ENCODE measurements around the gene CCDC152.

CCDC152 gene

DNA sequence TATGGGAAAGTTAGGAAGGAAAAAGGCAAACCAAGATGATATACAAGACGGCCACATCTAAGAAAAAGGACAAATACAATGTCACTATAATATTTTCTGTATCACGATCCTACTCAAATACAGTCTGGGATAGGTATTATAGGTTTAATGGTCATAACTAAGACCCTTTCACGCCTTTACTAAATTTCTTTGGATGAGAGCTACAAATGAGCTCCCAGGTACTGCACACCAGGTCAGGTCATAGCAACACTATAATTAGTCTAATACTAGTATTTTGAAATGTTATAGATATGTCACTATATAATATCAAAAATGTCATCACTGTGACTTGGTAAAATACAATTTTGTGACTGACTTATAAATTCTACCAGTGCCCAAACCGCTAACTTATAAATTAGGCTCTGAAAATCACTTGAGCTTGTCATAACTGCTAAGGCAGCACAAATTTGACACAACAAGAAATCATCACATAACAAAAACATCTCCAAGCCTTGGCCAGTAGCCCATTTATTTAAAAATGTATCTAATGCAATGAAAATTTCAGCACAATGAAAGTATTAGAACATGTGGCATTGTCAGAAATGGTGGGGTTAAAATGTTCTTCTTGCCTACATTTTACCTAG, 48.2 kb downstream of the CCDC152 start:
- Histone ChIP-seq H3K27me3 (no peaks in the 10 kb centered on the region), H3K4me3 (ENCODE audit: low read depth in 1 of 2, low read length in 1 of 2) (no peak overlapping the region), H3K9me3 (no peaks in the 10 kb centered on the region), H3K27ac (no peak overlapping the region), H3K36me3 (no peaks in the 10 kb centered on the region), H3K4me1 (ENCODE audit: control insufficient read depth in 1 of 2, insufficient read depth in 1 of 2, low read depth in 1 of 2, low read length in 1 of 2) (no peaks in the 10 kb centered on the region)
- TF ChIP-seq, protein P1, sequence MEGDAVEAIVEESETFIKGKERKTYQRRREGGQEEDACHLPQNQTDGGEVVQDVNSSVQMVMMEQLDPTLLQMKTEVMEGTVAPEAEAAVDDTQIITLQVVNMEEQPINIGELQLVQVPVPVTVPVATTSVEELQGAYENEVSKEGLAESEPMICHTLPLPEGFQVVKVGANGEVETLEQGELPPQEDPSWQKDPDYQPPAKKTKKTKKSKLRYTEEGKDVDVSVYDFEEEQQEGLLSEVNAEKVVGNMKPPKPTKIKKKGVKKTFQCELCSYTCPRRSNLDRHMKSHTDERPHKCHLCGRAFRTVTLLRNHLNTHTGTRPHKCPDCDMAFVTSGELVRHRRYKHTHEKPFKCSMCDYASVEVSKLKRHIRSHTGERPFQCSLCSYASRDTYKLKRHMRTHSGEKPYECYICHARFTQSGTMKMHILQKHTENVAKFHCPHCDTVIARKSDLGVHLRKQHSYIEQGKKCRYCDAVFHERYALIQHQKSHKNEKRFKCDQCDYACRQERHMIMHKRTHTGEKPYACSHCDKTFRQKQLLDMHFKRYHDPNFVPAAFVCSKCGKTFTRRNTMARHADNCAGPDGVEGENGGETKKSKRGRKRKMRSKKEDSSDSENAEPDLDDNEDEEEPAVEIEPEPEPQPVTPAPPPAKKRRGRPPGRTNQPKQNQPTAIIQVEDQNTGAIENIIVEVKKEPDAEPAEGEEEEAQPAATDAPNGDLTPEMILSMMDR (IDR thresholded peaks at IDR 0.05): no peak

DNA sequence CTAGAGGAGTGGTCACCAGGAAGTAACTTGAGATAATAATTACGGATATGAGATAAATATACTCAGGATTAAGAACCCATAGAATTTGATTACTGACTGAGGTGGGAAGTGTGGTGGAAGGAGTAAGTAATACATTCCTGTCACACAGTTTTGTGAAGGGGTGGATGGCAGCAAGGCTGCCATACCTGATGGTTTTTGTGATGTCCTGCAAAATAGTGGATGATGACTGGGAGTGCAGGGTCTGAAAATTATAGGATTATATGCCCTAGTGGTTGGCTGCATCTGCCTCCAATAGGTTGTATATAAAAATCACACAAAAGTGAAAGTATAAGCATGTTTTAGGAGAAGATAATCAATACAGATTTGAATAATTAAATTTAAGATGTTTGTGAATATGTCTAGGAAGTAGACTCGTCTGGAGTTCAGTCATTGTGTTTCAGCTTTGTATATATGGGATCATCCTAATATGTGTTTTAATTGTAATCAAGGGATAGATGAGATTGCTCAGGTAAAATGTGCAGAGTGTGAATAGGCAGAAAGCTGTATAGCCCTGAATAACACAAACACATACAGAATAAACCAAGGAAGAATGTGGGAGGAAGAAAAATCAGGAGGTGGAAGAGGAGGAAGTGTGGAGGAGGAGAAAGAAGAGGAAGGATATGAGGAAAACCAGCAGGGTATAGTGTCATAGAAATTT, 49.5 kb downstream of the CCDC152 start:
- Histone ChIP-seq H3K36me3 (no peaks in the 10 kb centered on the region), H3K4me3 (ENCODE audit: low read depth in 1 of 2, low read length in 1 of 2) (no peak overlapping the region), H3K27me3 (no peaks in the 10 kb centered on the region), H3K9me3 (no peaks in the 10 kb centered on the region), H3K4me1 (ENCODE audit: control insufficient read depth in 1 of 2, insufficient read depth in 1 of 2, low read depth in 1 of 2, low read length in 1 of 2) (no peaks in the 10 kb centered on the region), H3K27ac (no peak overlapping the region)
- TF ChIP-seq, protein P1 (IDR thresholded peaks at IDR 0.05): no peak

DNA sequence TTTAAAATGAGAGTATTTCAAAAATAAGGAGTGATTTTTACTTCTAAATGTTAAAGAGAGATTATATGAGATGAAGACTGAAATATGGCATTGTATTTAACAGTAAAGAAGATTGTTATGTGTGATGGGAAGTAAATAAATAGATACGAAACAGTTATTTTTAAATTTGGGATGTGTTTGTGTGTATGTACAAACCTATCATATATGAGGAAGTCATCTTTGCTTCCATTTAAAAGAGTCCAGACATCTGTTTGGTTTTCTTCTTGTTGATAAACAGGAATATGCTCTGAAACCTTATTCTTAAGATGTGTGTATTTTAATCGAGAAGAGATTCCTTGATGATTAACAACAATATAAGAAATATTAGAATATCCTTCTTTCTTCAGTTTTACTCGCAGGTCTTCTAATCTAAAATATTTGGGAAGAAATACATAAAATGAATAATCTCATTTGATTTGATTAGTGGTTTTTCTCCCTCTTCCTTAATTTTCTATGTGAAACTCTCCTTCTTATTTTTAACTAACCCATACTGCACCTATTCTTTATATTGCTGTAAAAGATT, 50.2 kb downstream of the CCDC152 start:
- H3K4me3 ChIP-seq (ENCODE audit: low read depth in 1 of 2, low read length in 1 of 2): no peak overlapping the region
- H3K36me3 ChIP-seq: no peaks in the 10 kb centered on the region
- TF ChIP-seq, protein P1 (IDR thresholded peaks at IDR 0.05): no peak
- H3K27ac ChIP-seq: no peak overlapping the region
- no peaks in the 10 kb centered on the region for H3K27me3 ChIP-seq
- H3K9me3 ChIP-seq: no peaks in the 10 kb centered on the region
- peaks cover 0 to 5% of the 10 kb centered on the region in 2 experiments for H3K4me1 ChIP-seq (ENCODE audit: control insufficient read depth in 1 of 2, insufficient read depth in 1 of 2, low read depth in 1 of 2, low read length in 1 of 2)

DNA sequence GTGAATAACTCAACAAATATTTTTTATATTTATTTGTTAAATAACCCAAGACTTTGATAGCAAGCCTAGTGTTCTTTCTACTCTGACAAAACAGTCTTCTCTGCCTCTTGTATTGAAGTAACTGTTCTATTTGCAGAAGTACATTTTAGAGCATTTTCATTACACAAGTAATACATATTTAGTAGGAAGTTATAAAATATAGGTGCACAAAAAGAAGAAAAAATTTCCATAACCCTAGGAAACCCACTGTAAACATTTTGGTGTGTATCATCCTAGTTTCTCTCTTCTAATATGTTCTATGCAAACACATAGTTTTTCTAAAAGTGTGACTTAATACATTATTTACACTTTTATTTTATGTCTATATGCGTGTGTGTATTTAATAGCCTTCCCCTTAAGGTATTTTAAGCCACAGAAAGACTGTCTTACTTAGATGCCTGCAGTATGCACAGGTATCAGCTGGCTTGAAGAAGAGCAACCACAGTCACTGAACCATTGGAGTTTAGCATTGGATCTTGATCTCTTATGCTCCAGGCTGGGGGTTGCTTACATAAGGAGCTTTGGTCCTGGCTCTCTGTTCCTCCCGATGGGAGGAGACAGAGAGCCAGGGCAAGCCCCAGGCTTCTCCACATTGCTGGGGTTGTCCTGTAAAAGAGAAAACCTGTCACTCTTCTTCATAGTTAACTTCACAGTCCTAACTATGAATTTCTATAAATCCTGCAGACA, 51.3 kb downstream of the CCDC152 start:
- Histone ChIP-seq H3K4me1 (ENCODE audit: control insufficient read depth in 1 of 2, insufficient read depth in 1 of 2, low read depth in 1 of 2, low read length in 1 of 2) (peaks cover 0 to 7% of the 10 kb centered on the region in 2 experiments), H3K27ac (no peak overlapping the region), H3K36me3 (no peaks in the 10 kb centered on the region), H3K27me3 (no peaks in the 10 kb centered on the region), H3K9me3 (no peaks in the 10 kb centered on the region), H3K4me3 (ENCODE audit: low read depth in 1 of 2, low read length in 1 of 2) (no peak overlapping the region)
- TF ChIP-seq, protein P1 (IDR thresholded peaks at IDR 0.05): no peak

DNA sequence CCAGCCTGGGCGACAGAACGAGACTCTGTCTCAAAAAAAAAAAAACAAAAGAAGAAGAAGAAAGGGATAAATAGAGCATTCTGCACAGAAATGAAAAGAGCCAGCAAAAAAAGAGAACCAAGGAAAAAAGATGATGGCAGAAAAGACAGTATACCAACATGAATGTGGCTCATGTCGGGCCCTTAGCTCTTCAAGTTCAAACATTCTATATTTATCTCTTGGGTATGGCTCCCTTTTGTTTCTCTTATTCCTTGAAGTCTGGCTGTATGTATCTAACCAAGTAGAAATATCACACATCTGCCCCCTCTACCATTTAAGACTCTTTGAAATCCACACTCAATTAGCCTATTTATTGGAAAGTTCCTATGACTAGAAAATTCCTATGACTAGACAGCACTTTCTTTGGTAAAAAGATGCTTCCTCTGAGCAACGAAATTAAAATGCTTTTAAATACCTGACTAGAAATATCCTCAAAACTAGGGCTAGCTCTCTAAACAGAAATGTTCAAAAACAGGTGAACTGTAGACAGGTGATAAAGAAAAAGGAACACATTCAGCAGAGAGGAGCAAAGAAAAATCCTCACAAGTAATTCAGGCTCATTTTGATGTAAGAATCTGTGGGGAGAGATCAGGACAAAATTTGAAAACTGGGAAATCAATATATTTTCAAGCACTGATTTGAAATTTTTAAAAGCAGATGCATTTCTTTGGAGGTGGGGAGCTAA, 52.4 kb downstream of the CCDC152 start:
- no peak overlapping the region for H3K27ac ChIP-seq
- peaks cover 0 to 7% of the 10 kb centered on the region in 2 experiments for H3K4me1 ChIP-seq (ENCODE audit: control insufficient read depth in 1 of 2, insufficient read depth in 1 of 2, low read depth in 1 of 2, low read length in 1 of 2)
- TF ChIP-seq, protein P1 (IDR thresholded peaks at IDR 0.05): no peak
- no peak overlapping the region for H3K4me3 ChIP-seq (ENCODE audit: low read depth in 1 of 2, low read length in 1 of 2)
- no peaks in the 10 kb centered on the region for H3K27me3 ChIP-seq
- no peaks in the 10 kb centered on the region for H3K36me3 ChIP-seq
- no peaks in the 10 kb centered on the region for H3K9me3 ChIP-seq

Measured in neutrophil (primary cell).